Globus pallidus (tissue), 1 donor: ENCODE measurements around the gene MTHFD2.
"Not testable (repeated sequence)": the region's sequence is repeated elsewhere in the genome, so short reads cannot be mapped to it uniquely, and the experiment has no call there.

Experiments
- DNase-seq: peaks from one replicate; pipeline ENCODE4 v3.0.0-alpha.2; 2015; ENCODE audit warnings: low spot score

Gene MTHFD2

GRCh38 chr2:74198023-74198460 is 373 bp upstream of the MTHFD2 start:
- no peak for DNase-seq

GRCh38 chr2:74199275-74199701 is 873 bp downstream of the MTHFD2 start:
- no peak for DNase-seq

DNA sequence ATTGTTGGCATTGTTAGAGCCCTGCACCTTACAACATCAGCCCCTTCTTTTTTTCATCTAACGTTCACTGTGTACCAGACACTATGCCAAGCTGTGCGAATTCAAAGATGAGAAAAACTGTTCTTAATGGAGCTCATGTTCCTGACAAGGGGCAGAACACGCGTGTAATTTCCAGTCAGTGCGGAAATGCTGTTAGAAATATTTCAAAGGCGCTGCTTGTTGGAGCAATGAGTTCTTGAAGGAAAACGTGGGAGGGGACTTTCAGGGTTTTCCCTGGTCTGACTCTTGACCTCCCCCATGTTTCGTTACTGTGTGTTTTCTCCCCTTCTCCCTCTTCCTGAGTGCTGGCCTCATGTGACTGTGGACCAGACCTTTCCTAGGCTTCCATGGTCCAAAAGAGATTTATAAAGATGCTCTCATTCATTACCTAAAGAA is 1.5 kb downstream of the MTHFD2 start:
- no peak for DNase-seq

GRCh38 chr2:74201196-74201595 is 2.8 kb downstream of the MTHFD2 start:
- DNase-seq: no peak

DNA sequence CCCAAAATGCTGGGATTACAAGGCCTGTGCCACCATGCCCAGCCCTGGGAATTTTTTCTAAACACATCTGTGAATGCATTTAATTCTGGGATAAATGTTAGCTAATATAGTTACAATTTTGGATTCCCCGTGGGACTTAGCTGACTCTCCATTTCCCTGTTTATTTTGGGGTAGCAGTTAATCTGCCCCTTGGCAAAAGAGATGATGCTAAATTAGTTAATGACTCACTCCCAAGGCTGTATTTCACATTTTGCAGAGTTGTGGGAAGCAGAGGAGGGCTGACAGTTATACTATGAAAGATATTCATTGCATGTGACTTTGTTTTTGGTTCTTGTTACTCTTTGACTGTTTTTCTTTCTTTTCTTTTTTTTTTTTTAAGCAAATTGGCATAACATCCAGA is 3.2 kb downstream of the MTHFD2 start:
- no peak for DNase-seq

DNA sequence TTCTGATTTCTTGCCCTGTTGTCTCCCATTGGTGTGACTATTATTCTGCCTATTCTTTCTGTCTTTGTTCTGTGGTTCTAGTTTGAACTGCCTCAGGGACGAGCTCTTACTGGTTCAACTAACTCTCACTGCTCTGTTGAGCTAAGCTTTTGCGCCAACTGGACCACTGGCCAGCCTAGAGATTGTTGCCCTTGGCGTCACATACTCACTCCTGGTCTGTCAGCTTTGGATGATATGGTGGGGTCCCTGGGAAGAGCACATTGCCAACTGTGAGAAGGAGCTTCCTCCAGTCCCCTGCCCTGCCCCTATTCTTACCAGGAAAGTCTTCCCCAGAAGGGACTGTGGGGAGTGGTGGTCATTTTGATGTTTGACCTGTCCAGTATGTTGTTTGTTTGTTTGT is 6.0 kb downstream of the MTHFD2 start:
- DNase-seq: no peak

- no peak for DNase-seq
These were observed 6.7 kb downstream of the MTHFD2 start for GRCh38 chr2:74205113-74205512.

- no peak for DNase-seq
These were observed 7.2 kb downstream of the MTHFD2 start for GRCh38 chr2:74205596-74205995.

GRCh38 chr2:74206180-74206688 is 7.8 kb downstream of the MTHFD2 start:
- DNase-seq: no peak

GRCh38 chr2:74212702-74213410 is 14.4 kb downstream of the MTHFD2 start:
- DNase-seq: no peak

DNA sequence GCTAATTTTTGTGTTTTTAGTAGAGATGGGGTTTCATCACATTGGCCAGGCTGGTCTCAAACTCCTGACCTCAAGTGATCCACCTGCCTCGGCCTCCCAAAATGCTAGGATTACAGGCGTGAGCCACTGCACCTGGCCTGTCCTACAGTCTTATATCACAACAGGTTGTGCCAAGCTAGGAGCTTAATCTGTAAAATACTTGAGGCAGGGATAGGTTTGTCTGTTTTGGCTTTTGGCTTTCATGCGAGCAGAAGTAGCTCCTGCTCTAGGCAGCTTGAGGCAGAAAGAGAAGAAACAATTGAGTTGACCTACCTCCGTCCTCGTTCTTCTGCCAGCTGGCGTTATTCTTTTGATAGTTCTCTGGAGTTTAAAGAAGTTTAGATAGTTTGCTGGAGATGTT is 17.4 kb downstream of the MTHFD2 start:
- not testable (repeated sequence) for DNase-seq

- DNase-seq: no peak
These were observed 18.2 kb downstream of the MTHFD2 start for GRCh38 chr2:74216642-74217041.

DNA sequence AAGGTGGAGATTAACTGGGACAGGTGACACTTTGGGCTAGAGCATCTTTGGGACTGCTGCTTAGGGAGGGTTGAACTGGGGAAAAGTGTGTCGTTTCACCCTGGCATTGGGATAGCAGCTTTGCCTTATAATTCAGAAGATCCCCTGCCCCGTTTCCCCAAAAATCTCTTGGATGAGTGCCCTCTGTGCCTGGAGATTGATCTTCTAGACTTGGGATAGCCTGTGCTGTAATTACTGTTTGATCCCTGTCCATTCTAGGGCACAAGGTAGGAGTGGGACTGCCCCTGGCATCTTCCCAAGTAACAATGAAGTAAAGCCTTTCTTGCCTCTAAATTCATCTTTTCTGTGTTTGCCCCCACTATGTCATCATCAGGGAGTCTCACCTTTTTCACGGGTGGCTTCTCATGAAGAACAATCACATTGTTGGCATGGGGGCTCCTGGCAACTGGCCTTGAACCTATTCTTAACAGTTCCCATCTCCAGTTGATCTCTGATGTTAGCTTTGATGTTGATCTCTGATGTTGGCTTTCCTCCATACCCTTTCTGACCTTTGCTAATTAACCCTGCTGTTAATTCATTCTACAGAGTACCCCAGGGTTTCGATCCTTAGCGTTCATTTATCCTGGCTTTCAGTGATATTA is 21.6 kb downstream of the MTHFD2 start:
- DNase-seq: no peak

DNA sequence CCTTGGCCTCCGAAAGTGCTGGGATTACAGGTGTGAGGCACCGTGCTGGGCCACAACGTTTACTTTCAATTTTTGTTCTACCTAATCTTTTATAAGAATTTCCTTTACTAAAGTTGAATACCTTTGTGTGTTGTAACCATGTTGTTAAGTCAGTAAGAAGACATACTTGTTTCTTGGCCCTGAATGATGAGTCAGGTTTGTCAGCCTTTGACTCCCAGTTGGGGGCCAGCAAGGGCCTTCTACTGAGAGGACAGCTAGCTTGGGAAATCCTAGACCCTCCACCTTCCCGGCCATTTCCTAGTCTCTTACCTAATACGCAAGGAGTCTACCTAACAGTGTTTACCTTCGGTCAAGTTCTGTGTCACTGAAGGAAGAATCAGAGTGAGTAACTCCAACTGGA is 22.7 kb downstream of the MTHFD2 start:
- no peak for DNase-seq

DNA sequence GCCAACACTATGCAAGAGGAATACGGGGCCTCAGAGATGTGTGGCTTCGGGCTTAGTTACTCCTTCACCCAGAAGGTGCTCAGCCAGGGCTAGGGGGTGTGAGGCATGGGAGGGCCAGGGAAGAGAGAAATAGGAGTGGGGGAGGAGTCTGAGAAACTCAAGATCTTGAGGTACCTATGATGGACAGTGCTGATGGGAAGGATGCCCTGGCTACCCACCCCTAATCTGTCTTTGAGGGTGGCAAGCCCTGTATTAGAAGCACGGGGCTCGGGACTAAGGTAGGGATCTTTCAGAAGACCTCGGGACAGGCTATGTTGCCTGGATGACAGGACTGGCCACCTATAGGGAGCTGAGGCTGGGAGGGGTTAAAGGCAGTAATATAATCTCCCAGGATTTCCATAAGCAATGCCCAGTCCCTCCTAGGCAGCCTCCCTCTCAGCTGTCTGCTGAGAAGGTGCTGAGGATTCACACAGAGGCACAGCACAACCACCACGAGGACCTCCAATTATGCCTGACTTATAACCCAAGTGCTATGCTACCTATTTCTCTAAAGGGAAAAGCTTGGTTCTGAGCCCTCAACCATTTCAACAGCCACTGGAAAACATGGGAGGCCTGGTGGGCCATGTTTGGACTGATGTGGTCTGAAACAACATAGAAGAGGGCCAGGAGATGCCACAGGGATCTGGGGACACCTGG is 23.3 kb downstream of the MTHFD2 start:
- DNase-seq: no peak

DNA sequence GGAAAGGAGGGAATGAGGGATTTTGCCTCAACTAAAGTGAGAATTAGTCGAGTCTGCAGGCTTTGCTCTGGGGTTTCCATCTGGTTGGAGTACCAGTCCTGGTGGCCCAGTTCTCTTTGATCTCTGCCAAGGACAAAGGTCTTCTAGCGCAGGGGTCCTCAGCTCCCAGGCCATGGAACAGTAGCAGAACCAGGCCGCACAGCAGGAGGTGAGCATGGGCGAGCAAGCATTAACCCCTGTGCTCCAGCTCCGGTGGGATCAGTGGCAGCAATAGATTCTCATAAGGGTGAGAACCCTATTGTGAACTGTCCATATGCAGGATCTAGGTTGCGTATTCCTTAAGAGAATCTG is 23.9 kb downstream of the MTHFD2 start:
- DNase-seq: no peak

- DNase-seq: no peak
These were observed 25.7 kb downstream of the MTHFD2 start for GRCh38 chr2:74223941-74224770.

GRCh38 chr2:74225698-74226459 is 27.5 kb downstream of the MTHFD2 start:
- no peak for DNase-seq

DNA sequence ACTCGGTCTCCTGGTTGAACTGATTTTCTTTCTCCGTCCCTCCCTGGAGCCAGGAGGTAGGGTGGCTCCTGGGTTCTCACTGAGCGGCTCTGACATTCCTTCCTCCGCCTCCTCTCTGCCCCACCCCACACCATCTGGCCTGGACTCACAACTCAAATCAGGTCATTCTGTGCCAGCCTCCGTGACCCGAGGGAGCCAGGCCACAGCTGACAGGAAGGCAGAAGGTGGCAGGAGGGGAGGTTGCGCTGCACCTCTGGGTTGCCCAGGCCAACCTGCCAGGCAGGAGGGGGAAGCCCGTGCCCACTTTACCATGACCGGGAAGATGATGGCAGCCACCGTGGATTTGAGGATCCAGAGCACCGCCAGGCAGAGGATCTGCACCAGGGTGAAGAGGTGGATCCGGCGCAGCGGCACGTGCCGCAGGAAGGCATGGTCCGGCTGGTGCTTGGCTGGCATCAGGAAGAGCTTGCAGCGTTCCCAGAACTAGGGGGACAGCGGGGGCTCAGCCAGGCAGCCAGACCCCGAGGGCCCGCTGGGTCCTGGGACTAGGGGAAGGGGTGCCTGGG is 28.3 kb downstream of the MTHFD2 start:
- no peak for DNase-seq

- DNase-seq: no peak
These were observed 29.2 kb downstream of the MTHFD2 start for GRCh38 chr2:74227646-74228045.

- no peak for DNase-seq
These were observed 30.4 kb downstream of the MTHFD2 start for GRCh38 chr2:74228772-74229171.
